DMS79 treated with DMSO at 0.1 percent for 48 hours (cell line): ENCODE measurements around the gene SBNO2.

Source experiments
- DNase-seq: peaks from one replicate; lab custom pipeline; 2025; lab: John Stamatoyannopoulos, UW

Gene SBNO2

DNA sequence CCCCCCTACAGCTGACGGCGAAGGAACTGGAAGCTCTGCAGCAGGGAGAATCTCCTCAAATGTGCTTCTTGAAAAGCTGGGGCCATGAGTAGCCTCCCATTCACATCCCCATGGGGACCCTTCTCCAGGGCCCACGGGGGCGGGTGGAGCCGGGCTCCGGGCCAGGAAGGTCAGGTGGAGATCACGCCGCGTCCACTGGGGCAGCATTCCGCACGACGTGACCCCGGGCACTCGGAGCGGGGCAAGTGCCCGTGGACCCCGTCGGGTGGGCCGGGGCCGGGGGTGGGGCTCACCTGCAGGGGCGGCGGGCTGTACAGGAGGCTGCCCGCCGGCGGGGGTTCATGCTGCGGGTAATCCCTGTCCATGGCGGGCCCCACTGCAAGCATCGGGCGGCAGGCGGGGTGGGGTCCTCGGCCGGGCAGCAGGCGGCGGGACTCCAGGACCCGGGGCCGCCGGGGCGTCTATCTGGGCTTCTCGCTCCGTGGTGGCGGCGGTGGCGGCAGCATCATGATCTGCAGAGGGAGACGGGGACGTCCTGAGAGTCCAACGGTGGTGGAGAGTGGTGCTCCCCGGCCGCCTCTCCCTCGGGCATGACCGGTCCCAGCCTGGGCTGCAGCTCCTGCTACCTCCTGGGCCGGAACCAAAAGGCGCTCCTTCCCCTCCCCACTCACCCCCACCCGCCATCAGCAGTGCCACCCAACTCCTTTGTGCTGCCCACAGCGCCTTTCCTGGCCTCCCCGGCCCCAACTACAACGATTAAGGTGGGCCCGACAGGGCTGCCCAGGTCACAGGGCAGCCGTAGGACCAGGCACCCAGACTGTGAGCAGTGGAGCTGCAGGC lies 20.0 kb downstream of the SBNO2 start:
- DNase-seq = no peak

DNA sequence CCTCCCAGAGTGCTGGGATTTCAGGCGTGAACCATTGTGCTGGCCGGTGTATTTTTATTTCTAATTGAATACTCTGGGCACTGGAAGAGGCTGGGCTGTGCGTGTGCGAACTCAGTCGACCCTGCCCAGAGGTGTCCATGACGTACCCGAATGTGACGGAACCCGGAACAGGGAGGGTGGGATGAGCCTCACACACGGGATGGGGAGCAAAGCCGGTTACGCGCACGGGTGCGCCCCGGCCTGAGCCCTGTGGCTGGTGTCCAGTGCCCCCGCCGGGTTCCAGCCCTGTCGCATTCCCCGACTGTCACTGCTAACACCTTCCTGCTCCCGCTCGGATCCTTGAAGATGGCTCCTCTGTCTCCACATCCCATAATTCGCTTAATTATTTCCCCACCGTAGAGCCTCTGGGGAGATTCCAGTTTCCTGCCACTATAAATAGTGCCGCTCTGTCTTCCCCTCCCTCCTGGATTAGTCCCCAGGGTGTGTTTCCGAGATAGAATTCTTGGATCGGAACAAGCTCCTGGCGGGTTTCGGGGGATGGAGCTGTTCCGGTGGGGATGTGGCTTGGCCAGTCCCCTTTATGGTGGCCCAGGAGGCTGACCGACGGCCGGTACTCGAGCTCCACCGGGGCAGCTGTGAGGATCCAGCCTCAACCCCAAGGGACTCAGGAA lies 22.0 kb downstream of the SBNO2 start:
- DNase-seq = no peak

DNA sequence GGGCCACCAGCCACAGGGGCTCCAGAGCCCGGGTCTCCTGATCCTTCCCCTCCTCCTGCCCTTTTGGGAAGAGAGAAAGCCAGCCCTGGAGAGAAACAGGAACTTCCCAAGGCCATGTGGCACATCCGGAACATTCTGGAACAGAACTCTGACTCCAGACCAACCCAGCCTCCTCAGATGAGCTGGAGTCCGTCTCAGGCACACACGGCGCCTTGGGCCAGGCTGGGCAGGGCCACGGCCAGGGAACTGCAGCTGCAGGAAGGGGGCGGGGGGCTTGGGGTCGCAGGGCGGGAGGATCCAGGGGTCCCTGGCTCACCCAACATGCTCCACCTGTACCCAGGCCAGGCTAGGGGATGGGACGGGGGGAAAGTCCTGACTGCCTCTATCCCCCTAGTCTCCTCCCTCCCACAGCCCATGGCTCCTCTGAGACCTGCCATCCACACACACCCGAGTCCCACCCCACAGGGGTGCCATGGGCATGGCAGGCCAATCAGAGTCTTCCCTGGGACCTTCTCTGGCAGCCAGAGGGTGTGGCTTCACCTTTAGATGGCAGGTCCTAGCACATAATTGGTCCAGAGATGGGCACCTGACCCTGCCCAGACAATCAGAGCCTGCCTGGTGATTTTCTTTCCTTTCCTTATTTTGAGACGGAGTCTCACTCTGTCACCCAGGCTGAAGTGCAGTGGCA lies 22.9 kb downstream of the SBNO2 start:
- no peak for DNase-seq

- no peak for DNase-seq
Measured at GRCh38 chr19:1150333-1151036, 23.6 kb downstream of the SBNO2 start.

DNA sequence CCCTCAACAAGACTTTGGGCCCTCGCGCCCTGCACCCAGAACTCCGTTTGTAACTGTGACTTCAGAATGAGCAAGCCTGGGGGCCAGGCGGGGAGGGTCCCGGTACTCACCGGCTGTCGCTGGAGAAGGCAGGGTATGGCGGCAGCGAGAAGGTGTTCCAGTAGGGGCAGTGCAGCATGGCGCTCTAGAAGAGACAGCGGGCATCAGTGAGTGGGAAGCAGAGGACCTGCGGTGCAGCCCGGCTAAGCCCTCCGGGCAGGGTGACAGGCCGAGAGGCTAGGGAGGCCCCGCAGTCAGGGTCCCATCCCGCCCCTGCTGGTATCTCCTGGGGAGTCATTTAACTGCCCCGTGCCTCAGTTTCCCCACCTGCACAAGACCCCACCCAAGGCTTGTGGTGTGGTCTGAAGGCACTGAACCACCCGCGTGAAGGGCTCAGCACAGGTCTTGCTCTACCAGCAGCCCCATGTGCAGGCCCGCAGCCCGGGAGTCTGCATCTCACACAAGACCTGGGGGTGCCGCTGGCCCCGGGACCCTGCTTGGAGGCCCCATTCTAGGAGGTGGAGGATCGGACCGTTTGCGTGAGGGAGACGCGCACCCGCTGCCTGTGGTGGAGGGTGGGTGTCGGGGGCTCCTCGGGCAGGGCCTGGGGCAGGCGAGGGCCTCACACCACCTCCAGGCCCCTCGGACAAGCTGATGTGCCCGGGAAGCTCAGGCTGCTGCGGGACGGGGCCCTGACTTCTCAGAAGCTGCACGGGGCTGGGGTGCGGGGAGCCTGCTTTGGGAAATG lies 24.6 kb downstream of the SBNO2 start:
- DNase-seq = no peak

DNA sequence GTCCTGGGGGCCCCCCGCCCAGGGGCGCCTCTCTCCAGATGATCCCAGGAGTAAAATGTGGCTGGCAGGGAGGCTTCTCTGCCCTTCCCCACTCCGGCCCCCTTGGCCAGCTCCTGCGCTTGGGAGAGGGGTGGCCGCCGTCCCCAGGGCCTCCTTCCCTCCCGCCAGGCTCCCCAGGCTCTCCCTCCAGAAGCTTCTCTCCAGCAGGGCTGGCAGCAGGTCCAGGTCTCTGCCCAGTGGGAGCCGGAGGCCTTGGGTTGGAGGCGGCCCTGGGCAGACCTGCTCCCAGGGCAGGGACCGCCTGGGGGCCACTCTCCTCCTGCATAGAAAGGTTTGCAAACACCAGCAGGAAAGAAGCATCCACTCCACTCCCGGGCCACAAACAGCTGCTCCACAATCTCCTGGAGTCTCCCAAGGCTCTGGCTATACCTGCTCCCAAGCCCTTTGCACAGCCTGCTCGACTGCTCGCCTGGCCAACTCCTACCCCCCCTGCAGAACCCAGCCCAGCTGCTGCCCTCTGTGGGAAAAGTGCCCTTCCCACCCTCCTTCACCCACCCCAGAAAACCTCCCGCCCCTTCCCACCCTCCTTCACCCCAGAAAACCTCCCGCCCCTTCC lies 26.0 kb downstream of the SBNO2 start:
- DNase-seq = no peak

DNA sequence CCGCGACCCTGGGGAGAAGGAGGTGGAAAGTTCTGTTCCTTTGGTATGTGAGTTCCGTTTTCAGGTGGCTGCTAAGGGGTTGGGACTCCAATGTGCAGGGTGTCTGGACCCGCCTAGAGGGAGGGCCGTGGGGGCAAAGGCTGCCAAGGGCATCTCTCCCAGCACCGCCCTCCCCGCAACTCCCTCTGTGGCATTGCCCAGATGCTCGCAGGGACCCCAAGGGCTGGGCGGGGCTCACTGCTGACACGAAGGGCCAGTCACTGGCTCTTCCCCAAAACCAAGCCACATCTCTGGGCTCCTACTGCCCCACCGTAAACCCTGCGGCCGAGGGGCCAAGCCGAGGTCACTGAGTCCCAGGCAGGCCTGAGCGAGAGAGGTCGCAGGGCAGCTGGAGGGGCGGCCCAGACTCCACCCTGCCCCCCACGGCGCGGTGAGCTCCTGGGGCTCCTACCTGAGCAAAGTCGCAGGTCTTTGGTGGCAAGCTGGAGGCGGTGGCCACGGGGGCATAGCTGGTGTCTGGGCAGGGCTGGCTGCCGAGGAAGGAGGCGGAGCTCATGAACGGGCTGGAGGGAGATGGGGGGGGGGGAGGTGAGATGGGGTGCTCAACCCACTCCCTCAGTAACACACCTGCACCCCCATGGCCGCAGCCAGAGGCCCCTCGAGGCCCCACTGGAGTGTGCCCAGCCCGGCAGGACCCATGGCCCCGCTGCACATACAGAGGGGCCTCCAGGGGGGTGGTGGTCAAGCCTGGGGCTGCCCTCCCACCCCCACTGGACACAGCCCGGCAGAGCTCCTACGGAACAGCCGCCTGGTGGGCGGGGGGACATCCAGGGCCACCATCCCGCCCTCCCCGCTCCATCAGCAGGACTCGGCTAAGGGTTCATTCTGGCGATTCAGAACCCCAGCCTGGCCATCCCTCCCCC lies 26.9 kb downstream of the SBNO2 start:
- DNase-seq = no peak

- no peak for DNase-seq
Measured at GRCh38 chr19:1146412-1146699, 27.7 kb downstream of the SBNO2 start.

DNA sequence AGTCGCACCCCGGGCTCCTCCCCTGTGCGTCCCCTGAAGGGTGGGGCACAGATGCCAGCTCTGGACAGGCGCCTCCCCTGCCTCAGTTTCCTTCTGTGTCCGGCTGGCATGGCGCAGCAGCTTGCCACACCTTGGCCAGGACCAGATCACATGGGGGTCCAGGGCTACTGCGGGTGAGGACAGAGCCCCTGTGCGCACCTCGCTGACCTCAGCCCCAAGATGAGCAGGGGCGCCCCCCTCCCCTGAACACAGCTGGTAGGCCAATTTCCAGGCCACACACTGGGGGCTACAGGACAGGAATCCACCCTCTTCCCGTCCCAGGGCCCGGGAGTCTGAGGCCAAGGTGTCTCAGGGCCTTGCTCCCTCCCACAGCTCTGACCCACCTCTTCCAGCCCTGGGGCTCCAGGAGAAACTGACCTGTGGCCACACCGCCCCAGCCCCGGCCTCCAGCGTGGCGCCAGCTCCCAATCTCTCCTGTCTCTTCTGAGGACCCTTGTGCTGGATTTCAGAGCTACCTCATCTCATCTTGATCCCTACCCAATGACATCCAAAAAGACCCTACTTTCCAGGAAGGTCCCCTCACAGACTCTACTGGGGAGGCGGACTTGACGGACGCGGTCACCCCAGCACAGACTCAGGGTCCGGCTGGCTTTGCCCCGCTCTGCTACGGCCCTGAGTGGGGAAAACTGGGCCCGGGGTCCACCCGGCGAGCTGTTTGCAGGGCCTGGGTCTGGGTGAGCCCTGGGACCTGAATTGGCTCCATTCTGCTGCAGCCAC lies 28.2 kb downstream of the SBNO2 start:
- DNase-seq = no peak

- DNase-seq = no peak
Measured at GRCh38 chr19:1144741-1145140, 29.3 kb downstream of the SBNO2 start.

- DNase-seq = no peak
Measured at GRCh38 chr19:1143828-1144399, 30.2 kb downstream of the SBNO2 start.

DNA sequence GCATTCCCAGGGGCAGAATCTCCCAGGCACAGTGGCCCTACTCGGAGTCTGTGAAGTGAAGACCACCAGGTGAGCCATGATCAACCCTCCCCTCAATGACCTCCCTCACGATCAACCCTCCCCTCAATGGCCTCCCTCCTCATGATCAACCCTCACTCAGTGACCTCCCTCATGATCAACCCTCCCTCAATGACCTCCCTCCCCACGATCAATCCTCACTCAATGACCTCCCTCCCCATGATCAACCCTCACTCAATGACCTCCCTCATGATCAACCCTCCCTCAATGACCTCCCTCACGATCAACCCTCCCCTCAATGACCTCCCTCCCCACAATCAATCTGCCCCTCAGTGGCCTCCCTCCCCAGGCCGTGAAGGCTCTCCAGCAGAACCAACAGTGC lies 32.1 kb downstream of the SBNO2 start:
- no peak for DNase-seq

DNA sequence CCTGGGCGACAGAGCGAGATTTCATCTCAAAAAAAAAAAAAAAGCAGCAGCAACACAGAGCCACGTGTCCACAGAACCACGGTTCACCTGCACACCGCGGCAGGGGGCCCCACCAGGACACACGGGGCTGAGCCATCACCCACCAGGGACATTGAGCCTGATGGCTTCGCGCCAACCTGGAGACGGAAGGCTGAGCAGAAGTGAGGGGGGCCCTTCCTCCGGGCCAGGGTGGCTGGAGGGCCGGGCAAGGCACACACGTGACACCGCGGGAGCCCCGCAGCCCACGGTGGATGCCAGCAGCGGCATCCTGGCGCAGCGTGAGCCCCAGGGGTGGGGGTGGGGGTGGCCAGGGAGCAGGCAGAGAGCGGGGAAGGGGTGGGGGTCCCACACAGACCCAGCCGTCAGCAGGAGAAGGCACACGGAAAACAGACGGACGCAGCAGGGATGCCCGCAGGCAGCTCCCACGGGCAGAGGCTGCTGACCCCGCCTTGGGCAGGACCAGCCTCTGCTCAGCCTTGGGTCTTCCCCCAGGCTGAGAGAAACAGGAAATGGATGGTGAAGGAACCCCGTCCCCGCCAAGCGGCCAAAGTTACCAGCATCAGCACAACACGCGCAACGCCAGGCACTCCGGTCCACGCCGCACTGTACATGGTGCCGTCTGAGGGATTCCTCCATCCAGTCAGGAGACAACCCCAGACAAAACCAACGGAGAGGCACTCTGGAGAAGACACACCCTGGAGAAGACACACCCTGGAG lies 33.6 kb downstream of the SBNO2 start:
- no peak for DNase-seq

GRCh38 chr19:1139126-1139525 lies 34.9 kb downstream of the SBNO2 start:
- no peak for DNase-seq

- DNase-seq = no peak
Measured at GRCh38 chr19:1138121-1138520, 35.9 kb downstream of the SBNO2 start.

- peak; percentile 53 for DNase-seq
Measured at GRCh38 chr19:1136621-1137317, 37.3 kb downstream of the SBNO2 start.

DNA sequence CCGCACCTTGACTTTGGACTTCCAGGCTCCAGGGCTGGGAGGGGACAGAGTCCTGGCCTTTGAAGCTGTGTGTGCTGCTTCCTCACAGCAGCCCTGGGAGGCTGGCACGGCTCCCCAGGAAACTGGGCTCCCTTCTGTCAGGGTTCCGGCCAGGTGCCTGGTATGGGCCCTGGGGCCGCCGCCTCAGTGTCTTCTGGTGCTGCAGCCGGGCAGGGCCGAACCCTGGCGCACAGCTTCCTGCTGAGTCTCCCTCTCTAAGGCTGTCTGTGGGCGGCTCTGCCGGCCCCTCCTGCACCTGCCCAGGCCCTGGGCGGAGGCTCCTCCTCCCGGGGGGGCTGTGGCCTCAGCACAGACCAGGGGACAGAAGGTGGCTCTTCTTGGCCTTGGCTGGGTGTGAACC lies 37.9 kb downstream of the SBNO2 start:
- peak; percentile 53 for DNase-seq

DNA sequence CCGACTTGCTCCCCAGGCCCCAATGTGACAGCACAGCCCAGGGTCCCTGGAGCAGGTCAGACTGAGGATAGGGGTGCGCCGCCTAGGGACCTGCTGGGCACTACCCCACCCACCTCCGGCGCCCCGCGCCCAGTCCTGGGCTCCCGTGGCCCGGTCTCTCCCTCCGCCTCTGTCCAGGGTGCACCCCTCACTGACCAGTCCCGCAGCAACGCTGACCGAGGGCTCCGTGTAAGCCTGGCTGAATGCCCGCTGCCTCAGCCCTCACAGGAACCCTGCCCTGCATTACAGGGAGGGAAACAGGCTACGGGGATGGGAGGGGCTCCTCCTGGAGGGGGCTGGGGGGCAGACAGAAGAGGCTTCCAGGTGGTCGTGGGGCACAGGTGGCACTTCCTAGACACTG lies 38.6 kb downstream of the SBNO2 start:
- no peak for DNase-seq
